ENCODE measurements around the gene RIMS4.

DNA sequence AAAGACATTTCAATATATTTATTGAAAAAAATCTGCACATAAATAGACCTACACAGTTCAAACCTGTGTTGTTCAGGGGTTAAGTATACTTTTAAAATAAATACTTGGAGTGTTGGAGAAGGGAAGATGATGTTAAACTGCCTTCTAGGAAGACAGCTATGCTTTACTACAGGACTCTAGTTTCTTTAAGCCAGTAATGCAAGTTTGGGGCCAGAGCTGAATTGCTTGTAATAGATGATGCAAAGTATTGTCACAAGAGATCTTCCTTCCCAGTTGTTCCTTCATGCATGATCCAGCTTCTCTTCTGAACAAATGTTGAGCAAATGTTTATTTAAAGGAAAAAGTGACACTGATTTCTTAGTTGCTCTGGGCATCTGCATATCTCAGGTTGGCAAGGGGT lies 20.2 kb upstream of the RIMS4 start:
- TF ChIP-seq, protein P1, sequence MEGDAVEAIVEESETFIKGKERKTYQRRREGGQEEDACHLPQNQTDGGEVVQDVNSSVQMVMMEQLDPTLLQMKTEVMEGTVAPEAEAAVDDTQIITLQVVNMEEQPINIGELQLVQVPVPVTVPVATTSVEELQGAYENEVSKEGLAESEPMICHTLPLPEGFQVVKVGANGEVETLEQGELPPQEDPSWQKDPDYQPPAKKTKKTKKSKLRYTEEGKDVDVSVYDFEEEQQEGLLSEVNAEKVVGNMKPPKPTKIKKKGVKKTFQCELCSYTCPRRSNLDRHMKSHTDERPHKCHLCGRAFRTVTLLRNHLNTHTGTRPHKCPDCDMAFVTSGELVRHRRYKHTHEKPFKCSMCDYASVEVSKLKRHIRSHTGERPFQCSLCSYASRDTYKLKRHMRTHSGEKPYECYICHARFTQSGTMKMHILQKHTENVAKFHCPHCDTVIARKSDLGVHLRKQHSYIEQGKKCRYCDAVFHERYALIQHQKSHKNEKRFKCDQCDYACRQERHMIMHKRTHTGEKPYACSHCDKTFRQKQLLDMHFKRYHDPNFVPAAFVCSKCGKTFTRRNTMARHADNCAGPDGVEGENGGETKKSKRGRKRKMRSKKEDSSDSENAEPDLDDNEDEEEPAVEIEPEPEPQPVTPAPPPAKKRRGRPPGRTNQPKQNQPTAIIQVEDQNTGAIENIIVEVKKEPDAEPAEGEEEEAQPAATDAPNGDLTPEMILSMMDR (IDR thresholded peaks at IDR 0.05), result no peak
- no peak for TF ChIP-seq EZH2phosphoT487 (IDR thresholded peaks at IDR 0.05)
- no peak for TF ChIP-seq EZH2 (IDR thresholded peaks at IDR 0.05)

All from neural progenitor cell (in vitro differentiated cells).